ENCODE data around the gene UTS2B. TPM values are rescaled to one million over a fixed set of nuclear protein-coding genes. Genes with fewer than 3 reads are reported as not detected.

Gene UTS2B
- total RNA-seq, 2 experiments from 2014 or later, result not detected

DNA sequence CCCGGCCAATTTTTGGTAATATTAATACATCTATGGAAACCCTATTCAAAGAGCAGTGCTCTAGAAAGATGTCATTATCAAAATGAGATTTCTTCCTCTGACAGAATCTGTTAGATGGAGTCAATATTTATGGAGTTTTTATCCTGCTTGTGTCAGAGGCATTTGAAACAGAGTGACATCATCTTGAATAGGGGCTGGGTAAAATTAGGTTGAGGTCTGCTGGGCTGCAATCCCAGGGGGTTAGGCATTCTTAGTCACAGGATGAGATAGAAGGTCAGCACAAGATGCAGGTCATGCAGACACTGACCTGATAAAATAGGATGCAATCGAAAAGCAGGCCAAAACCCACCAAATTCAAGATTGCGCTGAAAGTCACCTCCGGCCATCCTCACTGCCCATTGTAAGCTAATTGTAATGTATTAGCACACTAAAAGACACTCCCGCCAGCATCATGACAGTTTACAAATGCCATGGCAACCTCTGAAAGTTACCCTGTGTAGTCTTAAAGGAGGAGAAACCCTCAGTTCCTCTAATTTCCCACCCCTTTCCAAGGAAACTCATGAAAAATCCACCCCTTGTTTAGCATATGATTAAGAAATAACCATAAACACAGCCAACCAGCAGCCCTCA lies 28.4 kb downstream of the UTS2B start:
- no peak for DNase-seq
- CTCF ChIA-PET, result no interaction called here
- POLR2A ChIA-PET, result no interaction called here
- Mint-ChIP-seq H3K36me3 (ENCODE audit: low read depth) (no peaks in the 10 kb centered on the region), H3K4me1 (no peaks in the 10 kb centered on the region), H3K9me3 (no peaks in the 10 kb centered on the region), H3K27me3 (no peaks in the 10 kb centered on the region), H3K4me3 (no peak overlapping the region), H3K27ac (no peak overlapping the region)

DNA sequence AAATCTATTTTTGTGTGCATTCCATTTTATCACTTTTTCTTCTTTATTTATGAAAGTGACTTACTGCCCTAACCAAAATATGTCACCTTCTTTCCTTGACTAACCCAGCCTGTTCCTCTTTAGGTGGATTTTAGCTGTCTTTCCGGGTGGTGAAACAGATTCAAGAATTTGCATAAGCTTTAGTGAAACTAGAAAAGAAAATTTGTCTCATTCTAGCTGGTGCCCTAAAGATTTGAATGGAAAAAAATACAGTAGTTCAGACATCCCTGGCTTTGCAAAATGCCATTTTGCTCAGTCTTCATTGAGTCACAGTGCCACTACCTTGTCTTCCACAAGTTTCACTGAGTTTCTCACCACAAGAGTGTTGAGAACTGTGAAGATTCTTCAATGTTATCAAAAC lies 29.3 kb downstream of the UTS2B start:
- no peaks in the 10 kb centered on the region for H3K36me3 Mint-ChIP-seq (ENCODE audit: low read depth)
- CTCF ChIA-PET, result no interaction called here

DNA sequence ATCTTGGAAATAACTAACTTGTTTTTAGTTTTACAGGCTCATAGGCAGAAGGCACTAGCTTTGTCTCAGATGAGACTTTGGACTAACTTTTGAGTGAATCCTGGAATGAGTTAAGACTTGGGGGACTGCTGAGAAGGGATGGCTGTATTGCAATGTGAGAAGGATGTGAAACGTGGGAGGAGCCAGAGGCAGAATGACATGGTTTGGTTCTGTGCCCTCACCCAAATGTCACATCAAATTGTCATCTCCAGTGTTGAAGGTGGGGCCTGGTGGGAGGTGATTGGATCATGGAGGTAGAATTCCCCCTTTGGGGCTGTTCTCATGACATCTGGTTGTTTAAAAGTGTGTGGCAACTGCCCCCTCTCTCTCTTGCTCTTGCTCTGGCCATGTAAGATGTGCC lies 29.9 kb downstream of the UTS2B start:
- H3K36me3 Mint-ChIP-seq (ENCODE audit: low read depth), result no peaks in the 10 kb centered on the region
- H3K27ac Mint-ChIP-seq, result no peak overlapping the region
- H3K4me1 Mint-ChIP-seq, result no peaks in the 10 kb centered on the region
- no peaks in the 10 kb centered on the region for H3K27me3 Mint-ChIP-seq
- no peaks in the 10 kb centered on the region for H3K9me3 Mint-ChIP-seq
- DNase-seq, result no peak
- no peak overlapping the region for H3K4me3 Mint-ChIP-seq
- ChIA-PET POLR2A (no interaction called here), CTCF (no interaction called here)

More for the DNA sequence above, 29.3 kb downstream of the UTS2B start:
- Mint-ChIP-seq H3K4me3 (no peak overlapping the region), H3K27me3 (no peaks in the 10 kb centered on the region), H3K27ac (no peak overlapping the region), H3K4me1 (no peaks in the 10 kb centered on the region), H3K9me3 (no peaks in the 10 kb centered on the region)
- POLR2A ChIA-PET, result no interaction called here
- DNase-seq, result no peak

DNA sequence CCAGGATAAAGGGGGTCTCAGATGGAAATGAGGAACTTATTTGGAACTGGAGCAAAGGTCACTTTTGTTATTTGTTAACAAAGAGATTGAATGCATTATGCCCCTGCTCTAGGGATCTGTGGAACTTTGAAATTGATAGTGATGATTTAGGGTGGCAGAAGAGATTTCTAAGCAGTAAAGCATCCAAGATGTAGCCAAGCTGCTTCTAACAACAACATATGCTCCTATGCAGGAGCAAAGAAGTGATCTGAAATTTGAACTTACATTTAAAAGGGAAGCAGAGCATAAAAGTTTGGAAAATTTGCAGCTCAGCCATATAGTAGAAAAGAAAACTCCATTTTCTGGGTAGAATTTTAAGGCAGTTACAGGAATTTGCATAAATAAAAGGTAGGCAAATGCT lies 31.5 kb downstream of the UTS2B start:
- Mint-ChIP-seq H3K27ac (no peak overlapping the region), H3K36me3 (ENCODE audit: low read depth) (no peaks in the 10 kb centered on the region), H3K27me3 (no peaks in the 10 kb centered on the region), H3K4me3 (no peak overlapping the region), H3K4me1 (no peaks in the 10 kb centered on the region), H3K9me3 (no peaks in the 10 kb centered on the region)
- ChIA-PET CTCF (no interaction called here), POLR2A (no interaction called here)
- no peak for DNase-seq

DNA sequence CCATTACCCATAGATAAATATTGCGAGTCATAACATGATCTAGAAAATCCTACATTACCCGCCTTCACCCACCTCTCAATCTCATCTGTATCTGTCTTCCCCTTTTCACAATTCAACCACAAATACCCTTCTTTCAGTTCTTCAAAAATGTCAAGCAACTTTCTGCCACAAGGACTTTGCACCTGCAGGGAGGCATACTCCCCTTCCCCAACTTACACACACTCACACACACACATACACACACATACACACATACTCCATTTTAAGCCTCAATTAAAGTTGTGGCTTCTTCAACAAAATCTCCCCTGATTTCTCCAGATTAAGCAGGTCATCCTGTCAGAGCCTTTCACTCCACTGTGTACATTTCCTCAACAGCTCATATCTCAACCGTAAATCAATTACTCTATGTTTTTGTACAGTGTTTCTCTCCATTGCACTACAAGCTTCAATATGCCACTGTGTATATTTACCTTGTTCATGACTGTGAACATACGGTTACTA lies 34.2 kb downstream of the UTS2B start:
- H3K4me1 Mint-ChIP-seq, result no peaks in the 10 kb centered on the region
- no peak for DNase-seq
- H3K27ac Mint-ChIP-seq, result no peak overlapping the region
- no peaks in the 10 kb centered on the region for H3K36me3 Mint-ChIP-seq (ENCODE audit: low read depth)
- POLR2A ChIA-PET, result no interaction called here
- H3K4me3 Mint-ChIP-seq, result no peak overlapping the region
- H3K9me3 Mint-ChIP-seq, result no peaks in the 10 kb centered on the region
- H3K27me3 Mint-ChIP-seq, result no peaks in the 10 kb centered on the region
- CTCF ChIA-PET, result no interaction called here

DNA sequence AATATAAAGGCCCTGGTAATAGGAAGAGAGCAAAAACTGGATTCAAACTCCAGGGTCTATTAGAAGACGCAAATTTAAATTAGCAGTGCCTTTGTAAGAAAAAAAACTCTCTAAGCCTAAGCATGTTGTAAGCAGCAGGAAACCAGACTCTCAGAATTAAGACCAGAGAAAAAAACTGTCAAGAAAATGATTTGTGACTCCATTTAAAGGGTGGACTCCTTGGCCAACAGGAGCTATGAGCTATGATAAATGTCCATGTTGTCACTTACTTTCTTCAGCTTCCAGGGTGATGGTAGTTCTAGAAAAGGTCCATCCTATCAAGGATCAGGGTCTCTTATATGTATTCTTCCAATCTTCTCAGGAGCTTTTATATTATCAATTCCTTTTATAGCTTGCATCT lies 36.0 kb downstream of the UTS2B start:
- CTCF ChIA-PET, result no interaction called here

DNA sequence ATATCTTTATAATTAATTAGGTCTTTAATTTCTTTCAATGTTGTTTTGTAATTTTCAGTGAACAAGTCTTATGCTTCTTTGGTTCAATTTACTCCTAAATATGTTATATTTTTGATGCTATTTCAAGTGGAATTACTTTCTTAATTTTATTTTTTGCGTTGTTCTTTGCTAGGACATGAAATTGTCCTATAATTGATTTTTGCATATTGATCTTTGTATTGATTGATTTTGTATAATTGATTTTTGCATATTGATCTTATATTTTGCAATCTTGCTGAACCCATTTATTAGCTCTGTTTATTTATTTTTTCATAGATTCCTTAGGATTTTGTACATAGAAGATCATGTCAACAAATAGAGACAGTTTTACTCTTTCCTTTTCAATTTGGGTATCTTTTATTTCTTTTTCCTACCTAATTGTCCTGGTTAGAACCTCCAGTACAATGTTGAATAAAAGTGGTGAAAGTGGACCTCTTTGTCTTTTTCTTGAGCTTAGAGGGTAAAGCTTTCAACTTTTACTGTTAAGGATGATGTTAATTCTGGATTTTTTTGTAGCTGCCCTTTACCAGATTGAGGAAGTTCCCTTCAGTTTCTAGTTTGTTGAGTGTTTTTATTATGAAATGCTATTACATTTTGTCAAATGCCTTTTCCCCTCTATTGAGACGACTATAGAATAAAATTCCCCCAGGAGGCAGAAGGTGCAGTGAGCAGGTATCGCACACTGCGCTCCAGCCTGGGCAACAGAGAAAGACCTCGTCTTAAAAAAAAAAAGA lies 37.9 kb downstream of the UTS2B start:
- Mint-ChIP-seq H3K9me3 (no peaks in the 10 kb centered on the region), H3K27ac (no peak overlapping the region), H3K4me1 (peaks cover 3% of the 10 kb centered on the region), H3K27me3 (no peaks in the 10 kb centered on the region), H3K36me3 (ENCODE audit: low read depth) (no peaks in the 10 kb centered on the region), H3K4me3 (no peak overlapping the region)
- DNase-seq, result no peak
- ChIA-PET CTCF (no interaction called here), POLR2A (interaction anchor here (1.1 kb wide), 1 partner anchor 37 kb away, joined by 3 read pairs; the partner anchor contains the start of gene CCDC50)

More for the DNA sequence above, 36.0 kb downstream of the UTS2B start:
- Mint-ChIP-seq H3K9me3 (no peaks in the 10 kb centered on the region), H3K4me1 (peaks cover 3% of the 10 kb centered on the region), H3K27ac (no peak overlapping the region), H3K27me3 (no peaks in the 10 kb centered on the region), H3K36me3 (ENCODE audit: low read depth) (no peaks in the 10 kb centered on the region), H3K4me3 (no peak overlapping the region)
- POLR2A ChIA-PET, result no interaction called here
- DNase-seq, result no peak

DNA sequence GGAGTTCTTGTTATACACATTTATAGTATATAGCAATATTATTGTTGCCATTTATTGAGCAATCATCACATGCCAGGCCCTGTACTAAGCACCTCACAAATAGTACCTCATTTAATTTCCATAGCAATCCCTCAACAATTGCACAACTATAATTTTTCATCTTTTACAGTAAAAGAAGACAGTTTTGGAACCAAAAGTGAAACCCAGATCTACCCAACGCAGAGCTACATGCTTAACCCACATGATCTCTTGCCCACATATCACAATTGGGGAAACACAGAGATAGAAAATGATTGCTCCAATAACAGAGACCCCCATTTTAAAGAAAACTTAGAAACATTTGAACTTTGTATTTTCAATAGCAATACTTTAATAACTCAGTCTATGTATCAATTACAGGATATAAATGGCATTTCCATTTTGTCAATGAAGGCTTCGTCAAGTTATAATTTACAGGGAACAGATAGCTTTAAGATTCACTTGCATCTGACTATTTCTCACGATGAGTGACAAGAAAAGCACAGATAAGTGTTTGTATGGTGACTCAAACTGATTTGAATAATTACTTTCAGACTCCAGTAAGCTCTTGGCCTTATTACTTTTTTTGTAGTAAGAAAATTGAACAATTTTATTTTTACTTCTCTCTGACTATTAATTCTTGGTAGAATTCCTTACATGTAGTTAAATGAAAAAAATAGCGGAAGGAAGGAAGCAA lies 39.9 kb downstream of the UTS2B start:
- Mint-ChIP-seq H3K27me3 (no peaks in the 10 kb centered on the region), H3K27ac (no peak overlapping the region), H3K4me3 (peak overlapping the region; percentile 9), H3K4me1 (peaks cover 3% of the 10 kb centered on the region), H3K9me3 (no peaks in the 10 kb centered on the region), H3K36me3 (ENCODE audit: low read depth) (no peaks in the 10 kb centered on the region)
- POLR2A ChIA-PET, result interaction anchor here (0.6 kb wide), 1 partner anchor 40 kb away, joined by 3 read pairs; the partner anchor contains the start of gene UTS2B
- no peak for DNase-seq
- CTCF ChIA-PET, result interaction anchor here (1.0 kb wide), 1 partner anchor 38 kb away, joined by 3 read pairs; no protein-coding TSS in a partner anchor

DNA sequence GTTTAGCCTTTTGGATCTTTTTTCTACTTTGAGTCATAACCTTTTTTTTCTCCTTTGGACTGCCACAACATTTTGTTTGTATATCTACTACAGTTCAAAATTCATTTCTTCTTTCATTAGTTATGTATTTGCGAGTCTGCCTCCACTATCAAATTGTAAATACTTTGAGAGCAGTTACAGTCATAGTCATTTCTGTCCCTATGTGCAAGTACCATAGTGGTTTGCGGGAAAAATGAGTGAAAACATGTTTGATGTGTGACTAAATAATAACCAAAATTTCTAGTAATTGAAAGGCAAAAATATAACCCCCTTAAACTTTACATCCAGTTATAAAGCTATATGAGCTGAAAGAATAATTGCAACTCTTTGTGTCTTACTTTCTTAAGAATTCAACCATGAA lies 46.9 kb downstream of the UTS2B start:
- no peaks in the 10 kb centered on the region for H3K36me3 Mint-ChIP-seq (ENCODE audit: low read depth)
- H3K9me3 Mint-ChIP-seq, result no peaks in the 10 kb centered on the region
- ChIA-PET CTCF (no interaction called here), POLR2A (no interaction called here)
- no peaks in the 10 kb centered on the region for H3K4me1 Mint-ChIP-seq
- no peak overlapping the region for H3K27ac Mint-ChIP-seq
- DNase-seq, result no peak
- H3K27me3 Mint-ChIP-seq, result no peaks in the 10 kb centered on the region
- H3K4me3 Mint-ChIP-seq, result no peak overlapping the region

DNA sequence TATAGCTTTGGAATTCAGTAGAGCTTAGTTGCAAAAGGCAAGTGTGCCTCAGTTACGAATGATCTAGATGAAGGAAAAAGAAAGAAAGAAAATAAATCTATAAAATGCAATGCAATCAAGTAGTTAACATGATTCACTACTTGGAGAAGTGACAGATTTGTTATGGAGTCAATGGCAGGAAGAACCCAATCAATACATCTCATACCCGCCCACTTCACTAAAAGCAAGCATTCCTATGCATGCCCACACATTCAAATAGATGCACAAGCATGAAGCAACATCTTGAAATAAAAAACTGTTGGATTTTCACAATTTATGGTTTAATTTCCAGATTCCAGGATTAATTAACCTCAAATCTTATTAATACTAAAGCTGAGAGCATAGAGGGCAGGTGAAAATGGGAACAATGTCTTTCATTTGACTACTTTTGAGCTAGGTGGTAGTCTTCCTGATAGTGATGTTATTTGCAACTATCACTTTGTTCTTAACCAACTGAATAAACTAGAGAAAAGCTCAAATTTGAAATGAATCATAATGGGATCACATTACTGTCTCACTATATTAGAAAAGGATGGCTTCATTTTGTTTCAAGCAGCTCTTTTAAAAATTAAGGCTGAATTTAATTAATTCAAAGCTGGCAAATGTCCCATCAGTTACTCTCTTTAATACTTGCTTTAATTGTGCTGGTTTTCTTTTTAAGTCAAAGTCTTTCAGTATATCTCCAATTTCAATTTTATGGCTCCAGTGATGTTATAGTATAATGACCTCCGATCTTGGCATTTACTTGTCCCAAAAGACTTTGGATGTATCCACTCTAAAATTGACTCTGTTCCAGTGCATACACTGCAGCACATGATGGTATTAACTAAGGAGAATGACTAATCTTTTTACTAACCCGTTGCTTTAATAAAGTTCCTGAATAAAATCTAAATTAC lies 47.8 kb downstream of the UTS2B start:
- ChIA-PET POLR2A (no interaction called here), CTCF (no interaction called here)
- Mint-ChIP-seq H3K4me3 (no peak overlapping the region), H3K27me3 (no peaks in the 10 kb centered on the region), H3K36me3 (ENCODE audit: low read depth) (no peaks in the 10 kb centered on the region), H3K27ac (no peak overlapping the region), H3K9me3 (no peaks in the 10 kb centered on the region), H3K4me1 (no peaks in the 10 kb centered on the region)
- DNase-seq, result no peak

DNA sequence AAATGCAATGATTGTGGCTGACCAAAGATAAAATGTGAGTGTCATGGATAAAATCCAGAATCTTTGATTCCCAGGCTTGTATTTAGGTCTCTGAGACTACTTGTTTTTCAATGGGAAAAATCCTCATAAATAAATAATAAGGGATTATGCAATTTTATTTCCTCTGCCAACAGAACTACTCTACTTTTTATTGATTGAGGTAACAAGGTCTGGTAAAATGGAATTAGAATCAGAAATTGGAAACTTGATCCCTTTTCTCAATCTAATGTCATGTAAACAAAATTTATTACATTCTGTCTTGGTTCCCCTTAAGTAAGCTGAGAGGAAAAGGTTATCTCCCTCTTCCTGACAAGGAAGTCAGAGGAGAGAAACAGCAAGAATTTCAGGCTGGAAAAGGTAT lies 49.4 kb downstream of the UTS2B start:
- ChIA-PET CTCF (no interaction called here), POLR2A (no interaction called here)
- Mint-ChIP-seq H3K4me1 (no peaks in the 10 kb centered on the region), H3K9me3 (no peaks in the 10 kb centered on the region), H3K27me3 (no peaks in the 10 kb centered on the region), H3K36me3 (ENCODE audit: low read depth) (no peaks in the 10 kb centered on the region), H3K4me3 (no peak overlapping the region), H3K27ac (no peak overlapping the region)
- no peak for DNase-seq

DNA sequence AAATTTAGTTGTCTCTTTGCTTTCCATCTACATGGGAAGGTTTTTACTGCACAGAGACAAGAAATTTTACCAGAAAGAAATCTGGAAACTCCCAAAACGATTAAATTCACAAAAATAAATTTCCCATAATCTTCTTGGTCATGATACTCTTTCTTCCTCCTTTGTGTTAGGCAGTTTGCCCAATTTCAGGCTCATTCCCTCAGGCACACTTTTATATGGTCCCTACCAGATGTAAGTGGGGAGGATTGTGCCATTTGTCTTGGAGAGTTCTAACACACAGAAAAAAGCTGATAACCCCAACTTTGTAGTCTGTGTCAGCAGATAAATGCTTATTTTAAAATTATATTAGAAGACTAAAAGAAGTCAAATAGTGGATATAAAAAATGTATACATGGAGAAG lies 50.2 kb downstream of the UTS2B start:
- Mint-ChIP-seq H3K9me3 (no peaks in the 10 kb centered on the region), H3K36me3 (ENCODE audit: low read depth) (no peaks in the 10 kb centered on the region), H3K27ac (no peak overlapping the region), H3K27me3 (no peaks in the 10 kb centered on the region), H3K4me1 (no peaks in the 10 kb centered on the region), H3K4me3 (no peak overlapping the region)
- ChIA-PET POLR2A (no interaction called here), CTCF (no interaction called here)
- DNase-seq, result no peak

DNA sequence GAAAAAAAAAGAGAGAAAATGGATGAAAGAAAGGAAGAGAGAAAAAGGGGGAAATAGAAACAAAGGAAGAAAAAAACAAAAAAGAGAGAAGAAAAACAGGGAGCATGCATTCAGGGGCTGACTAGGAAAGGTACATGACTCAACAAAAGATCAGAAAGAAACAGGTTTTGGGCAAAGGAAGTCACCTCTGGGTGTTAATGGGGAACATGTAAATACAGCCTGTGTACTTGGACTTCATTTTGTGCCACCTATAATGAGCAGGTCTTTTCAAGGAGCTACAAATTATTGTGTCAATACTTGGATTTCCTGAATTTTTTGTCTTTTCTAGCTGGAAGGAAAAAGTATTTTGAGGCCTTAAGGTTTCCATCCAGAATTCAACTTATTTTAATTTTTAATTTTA lies 54.6 kb downstream of the UTS2B start:
- Mint-ChIP-seq H3K27me3 (no peaks in the 10 kb centered on the region), H3K9me3 (peaks cover 5% of the 10 kb centered on the region)
- POLR2A ChIA-PET, result no interaction called here

More for the DNA sequence above, 54.6 kb downstream of the UTS2B start:
- Mint-ChIP-seq H3K4me3 (no peak overlapping the region), H3K27ac (no peak overlapping the region), H3K4me1 (no peaks in the 10 kb centered on the region), H3K36me3 (ENCODE audit: low read depth) (no peaks in the 10 kb centered on the region)
- DNase-seq, result no peak
- CTCF ChIA-PET, result no interaction called here
